Breast epithelium (tissue), 4 donors: Measurements from ENCODE around the gene RERE. TPM values are rescaled to one million over a fixed set of nuclear protein-coding genes. Genes with fewer than 3 reads are reported as not detected.
A peak's percentile ranks its signal among the peaks of the same experiment; 100 is the strongest.

ENCODE experiments used
- DNase-seq, 2 donors: peaks; one replicate each; pipeline ENCODE4 v3.0.0-alpha.2; 2019; ENCODE audit warnings: low spot score in 2 of 2
- H3K27ac ChIP-seq, 2 donors: fragments of 200-600 bp; sonication (generic) in 1 of 2; one replicate each; pipeline ENCODE4 v1.5.1; 2016 to 2019; ENCODE audit warnings: mild to moderate bottlenecking in 1 of 2
- H3K27me3 ChIP-seq, 2 donors: fragments of 200-600 bp; sonication (generic) in 1 of 2; one replicate each; pipeline versions ENCODE4 v1.5.1 to v1.6.0; 2017 to 2019; ENCODE audit warnings: control low read depth in 1 of 2, mild to moderate bottlenecking in 1 of 2
- H3K36me3 ChIP-seq: fragments of 200-600 bp; one replicate; pipeline ENCODE4 v1.5.1; 2019
- H3K4me1 ChIP-seq, 2 donors: fragments of 200-600 bp; sonication (generic); one replicate each; pipeline ENCODE4 v1.5.1; 2016 to 2019; ENCODE audit warnings: control low read depth in 1 of 2
- H3K4me3 ChIP-seq, 3 donors: fragments of 200-600 bp; sonication (generic); 1 replicate in 2 of 3; 2 replicates in 1 of 3; pipeline ENCODE4 v1.5.1; 2016 to 2019; ENCODE audit warnings: mild to moderate bottlenecking in 3 of 3, moderate library complexity in 2 of 3
- H3K9me3 ChIP-seq, 2 donors: fragments of 200-600 bp; sonication (generic) in 1 of 2; one replicate each; pipeline ENCODE4 v1.5.1; 2016 to 2019; ENCODE audit warnings: control low read depth in 1 of 2
- POLR2A ChIP-seq: fragments of 450-650 bp; IDR thresholded peaks from one replicate; pipeline ENCODE4 v1.6.1; 2016; ENCODE audit warnings: antibody characterized with exemption, mild to moderate bottlenecking, moderate library complexity
- POLR2AphosphoS5 ChIP-seq, 3 donors: sonication (generic); formaldehyde crosslinking; IDR thresholded peaks; one replicate each; pipeline ENCODE4 v1.6.1; 2017; ENCODE audit warnings: antibody characterized with exemption in 3 of 3
- intact Hi-C: fragments of 100-400 bp; cut with DNase I; formaldehyde crosslinking; loops from one replicate; pipeline ENCODE4 v1.15.1; 2023; ENCODE audit warnings: low total_unique reads
- total RNA-seq, 3 donors: library from RNA; depleted of rRNA; stranded (reverse); fragments of >200 nt; gene quantifications; one replicate each; pipeline ENCODE4 v1.1.0, GENCODE V29; 2016
- TF ChIP-seq, protein P1 (sequence below), 3 donors: fragments of 450-650 bp; IDR thresholded peaks; one replicate each; pipeline ENCODE4 v1.5.1; 2016 to 2017; ENCODE audit warnings: antibody characterized with exemption in 3 of 3, mild to moderate bottlenecking in 3 of 3, moderate library complexity in 3 of 3

Gene RERE
- total RNA-seq, 3 donors from 2014 or later, result 65.8 to 166 (median 123) TPM

DNA sequence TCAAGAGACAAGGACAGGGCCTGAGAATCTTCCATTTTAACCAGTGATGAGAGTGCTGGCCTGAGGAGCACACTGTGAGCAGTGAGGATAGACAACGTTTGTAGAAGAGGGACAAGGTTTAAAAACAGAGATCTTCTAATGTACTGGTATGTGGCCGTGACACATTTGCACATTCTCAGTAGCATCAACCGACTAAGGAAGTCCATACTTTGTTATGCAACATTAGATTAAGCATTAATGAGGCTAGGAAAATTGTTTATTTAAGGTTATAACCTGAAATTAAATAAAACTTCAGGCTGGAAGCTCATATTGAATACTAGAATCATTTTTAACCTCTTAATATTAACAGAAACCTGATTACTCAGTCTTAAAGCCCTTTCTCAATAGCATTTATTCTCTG lies 400.6 kb downstream of the RERE start:
- Histone ChIP-seq H3K36me3 (no peaks in the 10 kb centered on the region), H3K27me3 (no peaks in the 10 kb centered on the region), H3K4me3 (no peak overlapping the region), H3K27ac (peak overlapping the region in 1 of 2 donors; percentile 10), H3K9me3 (no peaks in the 10 kb centered on the region), H3K4me1 (peaks cover 0 to 12% of the 10 kb centered on the region in 2 donors)
- no peak for DNase-seq
- TF ChIP-seq, protein P1, sequence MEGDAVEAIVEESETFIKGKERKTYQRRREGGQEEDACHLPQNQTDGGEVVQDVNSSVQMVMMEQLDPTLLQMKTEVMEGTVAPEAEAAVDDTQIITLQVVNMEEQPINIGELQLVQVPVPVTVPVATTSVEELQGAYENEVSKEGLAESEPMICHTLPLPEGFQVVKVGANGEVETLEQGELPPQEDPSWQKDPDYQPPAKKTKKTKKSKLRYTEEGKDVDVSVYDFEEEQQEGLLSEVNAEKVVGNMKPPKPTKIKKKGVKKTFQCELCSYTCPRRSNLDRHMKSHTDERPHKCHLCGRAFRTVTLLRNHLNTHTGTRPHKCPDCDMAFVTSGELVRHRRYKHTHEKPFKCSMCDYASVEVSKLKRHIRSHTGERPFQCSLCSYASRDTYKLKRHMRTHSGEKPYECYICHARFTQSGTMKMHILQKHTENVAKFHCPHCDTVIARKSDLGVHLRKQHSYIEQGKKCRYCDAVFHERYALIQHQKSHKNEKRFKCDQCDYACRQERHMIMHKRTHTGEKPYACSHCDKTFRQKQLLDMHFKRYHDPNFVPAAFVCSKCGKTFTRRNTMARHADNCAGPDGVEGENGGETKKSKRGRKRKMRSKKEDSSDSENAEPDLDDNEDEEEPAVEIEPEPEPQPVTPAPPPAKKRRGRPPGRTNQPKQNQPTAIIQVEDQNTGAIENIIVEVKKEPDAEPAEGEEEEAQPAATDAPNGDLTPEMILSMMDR (IDR thresholded peaks at IDR 0.05), result no peak
- TF ChIP-seq POLR2AphosphoS5 (IDR thresholded peaks at IDR 0.05) (no peak), POLR2A (no peak)
- intact Hi-C loops, result loop anchor here (5.0 kb wide), 1 partner anchor 50 kb away; no protein-coding TSS in a partner anchor

DNA sequence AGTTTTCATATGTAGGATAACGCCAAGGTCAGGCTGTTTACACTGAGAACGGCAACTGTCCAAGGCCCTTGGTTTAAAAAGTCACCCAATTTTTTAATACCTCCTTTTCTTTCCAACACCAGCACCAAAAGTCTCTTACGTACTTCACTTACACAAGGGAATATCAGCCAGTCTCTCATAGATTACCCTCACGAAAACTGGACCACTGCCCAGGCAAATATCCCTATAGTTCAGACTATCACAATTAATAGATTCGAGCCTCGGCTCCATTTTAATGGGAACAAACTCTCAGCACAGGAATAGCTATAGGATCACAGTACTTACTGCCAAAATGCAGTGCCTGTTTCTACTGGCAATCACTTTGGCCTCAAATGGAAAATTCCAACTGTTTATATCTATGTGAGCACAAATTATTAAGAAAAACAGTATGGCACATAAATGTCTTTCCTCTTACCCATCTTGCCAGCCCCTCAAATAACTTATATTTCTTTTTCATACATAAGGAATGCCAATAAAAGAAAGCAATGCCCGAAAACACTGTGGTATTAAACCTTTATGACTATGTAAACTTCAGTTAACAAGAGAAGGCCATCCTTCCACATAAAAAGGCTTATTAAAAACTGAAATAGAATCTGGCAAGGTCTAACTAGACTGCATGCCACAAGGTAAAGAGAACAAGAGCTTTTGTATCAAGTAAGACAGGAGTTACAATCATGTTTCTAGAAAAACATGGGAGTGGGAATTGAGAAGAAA lies 401.7 kb downstream of the RERE start:
- no peak for TF ChIP-seq POLR2AphosphoS5 (IDR thresholded peaks at IDR 0.05)
- TF ChIP-seq, protein P1 (IDR thresholded peaks at IDR 0.05), result no peak
- TF ChIP-seq POLR2A, result no peak
- Histone ChIP-seq H3K36me3 (no peaks in the 10 kb centered on the region), H3K27ac (peak overlapping the region; percentile 3 to 16), H3K4me3 (no peak overlapping the region), H3K4me1 (peaks cover 0 to 19% of the 10 kb centered on the region in 2 donors), H3K27me3 (no peaks in the 10 kb centered on the region), H3K9me3 (no peaks in the 10 kb centered on the region)
- no peak for DNase-seq
- intact Hi-C loops, result loop anchor here (5.0 kb wide), 1 partner anchor 52 kb away; no protein-coding TSS in a partner anchor

DNA sequence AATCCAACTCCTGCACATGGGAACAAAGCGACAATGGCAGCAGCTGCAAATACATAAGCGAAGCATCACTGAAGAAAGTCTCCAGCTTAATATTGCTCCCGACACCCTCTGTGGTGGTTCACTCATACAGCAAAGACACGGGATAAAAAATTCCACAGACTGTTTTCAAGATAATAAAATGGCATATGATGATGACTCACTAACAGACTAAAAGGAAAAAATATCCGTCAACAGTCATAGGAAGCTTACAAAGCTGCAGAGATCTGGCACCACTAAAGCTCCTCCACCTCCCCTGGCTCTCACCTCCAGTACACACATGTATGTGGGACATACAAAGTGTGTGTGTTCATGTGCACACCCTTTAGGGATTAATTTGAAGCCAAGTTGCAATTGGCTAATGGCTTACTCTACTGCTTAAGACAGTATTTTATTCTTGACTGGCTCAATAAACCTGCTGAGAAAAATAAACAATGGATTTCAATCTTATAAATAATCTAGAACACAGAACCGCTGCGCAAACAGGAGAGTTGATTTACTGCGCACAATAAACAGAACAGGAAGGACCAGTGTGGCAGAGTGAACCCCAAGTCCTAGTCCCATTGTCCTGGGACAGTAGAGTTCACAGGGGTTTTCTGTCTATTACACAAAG lies 405.1 kb downstream of the RERE start:
- no peaks in the 10 kb centered on the region for H3K27me3 ChIP-seq
- TF ChIP-seq POLR2AphosphoS5 (IDR thresholded peaks at IDR 0.05), result peak in 1 of 3 donors; percentile 56
- no peak for TF ChIP-seq POLR2A
- TF ChIP-seq, protein P1 (IDR thresholded peaks at IDR 0.05), result peak in 1 of 3 donors; percentile 27
- no peaks in the 10 kb centered on the region for H3K36me3 ChIP-seq
- H3K9me3 ChIP-seq, result no peaks in the 10 kb centered on the region
- H3K4me1 ChIP-seq, result peaks cover 20 to 39% of the 10 kb centered on the region in 2 donors
- peak overlapping the region; percentile 78 to 79 for H3K27ac ChIP-seq
- peak overlapping the region in 1 of 3 donors; percentile 26 for H3K4me3 ChIP-seq
- intact Hi-C loops, result no loop called here
- DNase-seq, result no peak

DNA sequence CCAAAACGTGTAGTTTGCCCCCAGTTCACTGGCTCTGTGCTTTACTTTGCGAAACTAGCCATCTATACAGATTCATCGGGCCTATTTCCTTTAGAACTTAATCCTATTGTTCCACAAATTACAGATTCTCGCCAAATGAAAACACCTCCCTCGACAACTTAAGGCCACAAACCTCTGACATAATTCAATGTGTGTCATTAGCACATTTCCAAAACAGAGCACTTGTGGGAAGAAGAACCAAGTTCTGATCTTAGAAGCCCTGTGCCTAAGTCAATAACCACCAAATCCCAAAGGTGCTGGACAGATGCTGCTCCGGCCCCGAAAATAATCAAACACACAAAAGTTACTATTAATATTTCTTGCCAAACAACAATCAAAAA lies 405.6 kb downstream of the RERE start:
- Histone ChIP-seq H3K4me3 (peak overlapping the region in 1 of 3 donors; percentile 26), H3K4me1 (peaks cover 24 to 40% of the 10 kb centered on the region in 2 donors), H3K27ac (peak overlapping the region; percentile 78 to 79), H3K9me3 (no peaks in the 10 kb centered on the region), H3K27me3 (no peaks in the 10 kb centered on the region), H3K36me3 (no peaks in the 10 kb centered on the region)
- intact Hi-C loops, result no loop called here
- TF ChIP-seq POLR2A (no peak), POLR2AphosphoS5 (IDR thresholded peaks at IDR 0.05) (no peak)
- TF ChIP-seq, protein P1 (IDR thresholded peaks at IDR 0.05), result no peak
- no peak for DNase-seq

DNA sequence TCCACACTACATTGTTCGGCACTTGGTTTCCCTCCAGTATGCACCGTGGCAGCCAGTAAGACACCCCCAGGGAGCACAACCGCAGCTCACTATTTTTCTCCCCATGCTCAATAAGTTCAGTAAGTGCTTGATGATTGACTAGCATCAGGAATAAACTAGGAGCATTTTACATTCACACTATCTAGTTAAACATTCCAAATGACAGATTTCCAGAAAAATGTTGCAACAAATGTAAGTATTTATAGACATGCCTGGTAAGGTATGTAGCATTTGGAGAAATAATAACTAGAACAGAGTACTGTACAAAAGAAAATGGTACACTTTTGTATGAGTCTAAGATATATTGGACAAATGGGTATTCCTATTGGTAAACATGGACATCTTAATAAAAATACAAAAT lies 406.6 kb downstream of the RERE start:
- intact Hi-C loops, result no loop called here
- Histone ChIP-seq H3K27me3 (no peaks in the 10 kb centered on the region), H3K4me1 (peaks cover 24 to 40% of the 10 kb centered on the region in 2 donors), H3K4me3 (no peak overlapping the region), H3K27ac (peak overlapping the region; percentile 78 to 79), H3K36me3 (no peaks in the 10 kb centered on the region), H3K9me3 (no peaks in the 10 kb centered on the region)
- DNase-seq, result no peak
- TF ChIP-seq, protein P1 (IDR thresholded peaks at IDR 0.05), result no peak
- TF ChIP-seq POLR2AphosphoS5 (IDR thresholded peaks at IDR 0.05) (no peak), POLR2A (no peak)
